ENCODE data around the gene MYOM3.

MYOM3 gene

GRCh38 chr1:24097663-24098062, 14.3 kb downstream of the MYOM3 start:
- no peak for TF ChIP-seq CEBPB (IDR thresholded peaks at IDR 0.05)

GRCh38 chr1:24096739-24097103, 15.2 kb downstream of the MYOM3 start:
- TF ChIP-seq CREB1 (IDR thresholded peaks at IDR 0.05; ENCODE audit: low read depth) (no peak), RAD21 (IDR thresholded peaks at IDR 0.05; ENCODE audit: low read depth) (no peak), TEAD4 (IDR thresholded peaks at IDR 0.05) (no peak), CEBPB (IDR thresholded peaks at IDR 0.05) (no peak), YY1 (IDR thresholded peaks at IDR 0.05; ENCODE audit: low read depth) (no peak), TAF1 (IDR thresholded peaks at IDR 0.05; ENCODE audit: low read depth) (no peak), USF1 (IDR thresholded peaks at IDR 0.05) (no peak), TCF12 (IDR thresholded peaks at IDR 0.05; ENCODE audit: low read depth) (no peak), EGR1 (IDR thresholded peaks at IDR 0.05) (no peak), EP300 (IDR thresholded peaks at IDR 0.05; ENCODE audit: borderline replicate concordance) (no peak), ZBTB7A (IDR thresholded peaks at IDR 0.05; ENCODE audit: low read depth) (no peak), REST (IDR thresholded peaks at IDR 0.05; ENCODE audit: low read depth) (no peak), NFIC (IDR thresholded peaks at IDR 0.05) (no peak)

GRCh38 chr1:24096009-24096738, 15.8 kb downstream of the MYOM3 start:
- TF ChIP-seq FOXM1 (IDR thresholded peaks at IDR 0.05; ENCODE audit: borderline replicate concordance, low read depth) (no peak), ZBTB7A (IDR thresholded peaks at IDR 0.05; ENCODE audit: low read depth) (no peak), TAF1 (IDR thresholded peaks at IDR 0.05; ENCODE audit: low read depth) (no peak)

GRCh38 chr1:24095140-24095859, 16.6 kb downstream of the MYOM3 start:
- TF ChIP-seq NFIC (IDR thresholded peaks at IDR 0.05) (no peak), MAX (IDR thresholded peaks at IDR 0.05) (no peak), RAD21 (IDR thresholded peaks at IDR 0.05; ENCODE audit: low read depth) (no peak), YY1 (IDR thresholded peaks at IDR 0.05; ENCODE audit: low read depth) (no peak), EP300 (IDR thresholded peaks at IDR 0.05; ENCODE audit: borderline replicate concordance) (no peak), FOXM1 (IDR thresholded peaks at IDR 0.05; ENCODE audit: borderline replicate concordance, low read depth) (no peak), EGR1 (IDR thresholded peaks at IDR 0.05) (no peak), TAF1 (IDR thresholded peaks at IDR 0.05; ENCODE audit: low read depth) (no peak), USF1 (IDR thresholded peaks at IDR 0.05) (no peak), REST (IDR thresholded peaks at IDR 0.05; ENCODE audit: low read depth) (no peak), CREB1 (IDR thresholded peaks at IDR 0.05; ENCODE audit: low read depth) (no peak), TCF12 (IDR thresholded peaks at IDR 0.05; ENCODE audit: low read depth) (no peak), CEBPB (IDR thresholded peaks at IDR 0.05) (no peak), TEAD4 (IDR thresholded peaks at IDR 0.05) (no peak), ZBTB7A (IDR thresholded peaks at IDR 0.05; ENCODE audit: low read depth) (no peak)

- TF ChIP-seq CREB1 (IDR thresholded peaks at IDR 0.05; ENCODE audit: low read depth) (no peak), EGR1 (IDR thresholded peaks at IDR 0.05) (no peak), YY1 (IDR thresholded peaks at IDR 0.05; ENCODE audit: low read depth) (no peak), MAX (IDR thresholded peaks at IDR 0.05) (no peak), USF1 (IDR thresholded peaks at IDR 0.05) (no peak), TCF12 (IDR thresholded peaks at IDR 0.05; ENCODE audit: low read depth) (no peak), CEBPB (IDR thresholded peaks at IDR 0.05) (no peak), NFIC (IDR thresholded peaks at IDR 0.05) (no peak), TAF1 (IDR thresholded peaks at IDR 0.05; ENCODE audit: low read depth) (no peak), EP300 (IDR thresholded peaks at IDR 0.05; ENCODE audit: borderline replicate concordance) (no peak), ZBTB7A (IDR thresholded peaks at IDR 0.05; ENCODE audit: low read depth) (no peak), RAD21 (IDR thresholded peaks at IDR 0.05; ENCODE audit: low read depth) (no peak), FOXM1 (IDR thresholded peaks at IDR 0.05; ENCODE audit: borderline replicate concordance, low read depth) (no peak)
Measured at GRCh38 chr1:24094554-24094953, 17.4 kb downstream of the MYOM3 start.

All from Ishikawa (cell line).